Measurements from ENCODE around the gene ZNF148. TPM values are rescaled to one million over a fixed set of nuclear protein-coding genes. Genes with fewer than 3 reads are reported as not detected.

ZNF148 gene
- total RNA-seq, 2 experiments from 2014 or later = 30.9 to 34.0 TPM

DNA sequence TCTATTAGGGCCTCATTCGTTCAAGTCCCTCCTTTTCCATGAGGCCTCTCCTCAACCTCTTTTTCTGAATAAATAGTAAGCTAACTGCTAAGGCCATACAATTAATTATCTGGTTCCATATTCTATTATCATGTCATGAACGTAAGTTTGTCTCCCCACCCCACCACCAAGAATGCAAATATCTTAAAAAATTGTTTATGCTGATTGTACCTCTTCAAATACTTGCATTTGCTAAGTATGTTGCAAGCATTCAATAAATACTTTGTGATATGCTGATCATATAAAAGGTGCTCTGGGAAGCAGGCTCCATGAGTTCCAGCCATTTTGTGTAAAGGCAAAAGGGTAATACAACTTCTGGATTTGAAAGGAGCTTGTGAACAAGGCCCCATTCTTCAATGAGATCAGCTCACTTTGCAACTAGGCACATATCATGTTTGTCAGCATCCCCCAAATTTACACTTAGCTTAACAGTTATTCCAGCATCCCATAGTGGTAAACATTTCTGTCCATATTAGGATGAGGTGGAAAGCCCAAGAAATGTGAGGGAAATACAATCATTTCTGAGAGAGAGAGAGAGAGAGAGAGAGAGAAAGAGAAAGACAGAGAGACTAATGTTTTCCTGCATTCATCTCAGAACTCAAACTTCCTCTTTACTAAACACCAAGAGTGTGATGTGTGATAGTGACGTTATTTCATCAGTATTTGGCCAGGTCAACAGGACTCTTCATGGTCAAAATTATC, 195.8 kb downstream of the ZNF148 start:
- Mint-ChIP-seq H3K9me3 (no peaks in the 10 kb centered on the region), H3K27ac (no peak overlapping the region), H3K36me3 (ENCODE audit: low read depth) (no peaks in the 10 kb centered on the region), H3K4me3 (no peak overlapping the region), H3K4me1 (ENCODE audit: low read depth) (no peaks in the 10 kb centered on the region), H3K27me3 (no peaks in the 10 kb centered on the region)
- POLR2A ChIA-PET = no interaction called here
- Histone ChIP-seq H3K4me3 (ENCODE audit: low read length) (no peak overlapping the region), H3K27ac (ENCODE audit: low read depth in 1 of 2, low read length in 2 of 2) (no peak overlapping the region), H3K4me1 (ENCODE audit: insufficient read depth, low read length) (no peaks in the 10 kb centered on the region), H3K27me3 (ENCODE audit: control insufficient read depth in 1 of 2, insufficient read depth in 2 of 2, low read length in 2 of 2) (no peaks in the 10 kb centered on the region), H3K9me3 (ENCODE audit: control insufficient read depth in 1 of 2, insufficient read depth in 1 of 2, low read length in 2 of 2) (no peaks in the 10 kb centered on the region), H3K36me3 (ENCODE audit: insufficient read depth, low read length) (no peaks in the 10 kb centered on the region)
- no peak for ATAC-seq (ENCODE audit: poor library complexity)
- DNase-seq = no peak
- TF ChIP-seq, protein P1, sequence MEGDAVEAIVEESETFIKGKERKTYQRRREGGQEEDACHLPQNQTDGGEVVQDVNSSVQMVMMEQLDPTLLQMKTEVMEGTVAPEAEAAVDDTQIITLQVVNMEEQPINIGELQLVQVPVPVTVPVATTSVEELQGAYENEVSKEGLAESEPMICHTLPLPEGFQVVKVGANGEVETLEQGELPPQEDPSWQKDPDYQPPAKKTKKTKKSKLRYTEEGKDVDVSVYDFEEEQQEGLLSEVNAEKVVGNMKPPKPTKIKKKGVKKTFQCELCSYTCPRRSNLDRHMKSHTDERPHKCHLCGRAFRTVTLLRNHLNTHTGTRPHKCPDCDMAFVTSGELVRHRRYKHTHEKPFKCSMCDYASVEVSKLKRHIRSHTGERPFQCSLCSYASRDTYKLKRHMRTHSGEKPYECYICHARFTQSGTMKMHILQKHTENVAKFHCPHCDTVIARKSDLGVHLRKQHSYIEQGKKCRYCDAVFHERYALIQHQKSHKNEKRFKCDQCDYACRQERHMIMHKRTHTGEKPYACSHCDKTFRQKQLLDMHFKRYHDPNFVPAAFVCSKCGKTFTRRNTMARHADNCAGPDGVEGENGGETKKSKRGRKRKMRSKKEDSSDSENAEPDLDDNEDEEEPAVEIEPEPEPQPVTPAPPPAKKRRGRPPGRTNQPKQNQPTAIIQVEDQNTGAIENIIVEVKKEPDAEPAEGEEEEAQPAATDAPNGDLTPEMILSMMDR (IDR thresholded peaks at IDR 0.05) = no peak
- intact Hi-C loops (cut with DNase I, micrococcal nuclease) = no loop called here
- CTCF ChIA-PET = no interaction called here

DNA sequence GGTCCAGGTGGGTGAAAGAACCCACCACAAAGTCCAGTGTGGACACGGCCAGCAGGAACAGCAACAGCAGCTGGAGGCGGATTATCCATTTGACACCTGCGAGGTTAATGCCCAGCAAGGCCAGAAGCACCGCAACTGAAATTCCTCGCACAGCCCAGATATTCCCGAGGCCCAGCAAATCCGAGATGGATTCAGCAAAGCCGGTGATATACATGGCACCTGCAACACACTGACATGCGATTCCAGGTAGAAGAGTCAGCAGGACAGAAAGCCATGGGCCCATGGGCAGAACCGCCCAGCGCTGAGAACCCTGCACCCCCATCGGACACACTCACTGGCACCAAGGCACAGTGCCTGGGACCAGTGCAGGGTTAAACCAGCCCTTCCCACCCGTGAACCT, 197.4 kb downstream of the ZNF148 start:
- H3K9me3 Mint-ChIP-seq = peaks cover 2% of the 10 kb centered on the region
- H3K9me3 ChIP-seq (ENCODE audit: control insufficient read depth in 1 of 2, insufficient read depth in 1 of 2, low read length in 2 of 2) = no peaks in the 10 kb centered on the region
- H3K4me3 Mint-ChIP-seq = no peak overlapping the region
- DNase-seq (no peak), ATAC-seq (ENCODE audit: poor library complexity) (no peak)
- TF ChIP-seq, protein P1 (IDR thresholded peaks at IDR 0.05) = no peak
- no peak overlapping the region for H3K4me3 ChIP-seq (ENCODE audit: low read length)
- H3K27me3 Mint-ChIP-seq = no peaks in the 10 kb centered on the region
- H3K27ac Mint-ChIP-seq = no peak overlapping the region
- POLR2A ChIA-PET = no interaction called here
- intact Hi-C loops (cut with DNase I, micrococcal nuclease) = no loop called here
- no peak overlapping the region for H3K27ac ChIP-seq (ENCODE audit: low read depth in 1 of 2, low read length in 2 of 2)
- no peaks in the 10 kb centered on the region for H3K4me1 ChIP-seq (ENCODE audit: insufficient read depth, low read length)
- no peaks in the 10 kb centered on the region for H3K36me3 Mint-ChIP-seq (ENCODE audit: low read depth)
- no peaks in the 10 kb centered on the region for H3K4me1 Mint-ChIP-seq (ENCODE audit: low read depth)
- CTCF ChIA-PET = no interaction called here
- H3K36me3 ChIP-seq (ENCODE audit: insufficient read depth, low read length) = no peaks in the 10 kb centered on the region
- no peaks in the 10 kb centered on the region for H3K27me3 ChIP-seq (ENCODE audit: control insufficient read depth in 1 of 2, insufficient read depth in 2 of 2, low read length in 2 of 2)

Other genes with a start within 250 kb of the ZNF148 start
- under 1 TPM; 0.36 to 0.38 TPM for gene SLC12A8, start 162.6 kb downstream of the ZNF148 start, total RNA-seq
- gene SNX4, start 144.9 kb upstream of the ZNF148 start, total RNA-seq = 10 to 100 TPM; 23.4 to 24.6 TPM
- 1 to 10 TPM; 3.3 to 4.1 TPM for gene OSBPL11, start 220.2 kb upstream of the ZNF148 start, total RNA-seq

Measured in CD4-positive, alpha-beta T cell (primary cell).